ENCODE results near the gene IDH2. TPM values are rescaled to one million over a fixed set of nuclear protein-coding genes. Genes with fewer than 3 reads are reported as not detected.
A peak's percentile ranks its signal among the peaks of the same experiment; 100 is the strongest.

The IDH2 gene
- total and polyA plus RNA-seq, 10 of the 15 experiments (the other 5 are each of a cell fraction or from before 2014, with no cell fraction given), result 2.3 to 358 (median 242) TPM

DNA sequence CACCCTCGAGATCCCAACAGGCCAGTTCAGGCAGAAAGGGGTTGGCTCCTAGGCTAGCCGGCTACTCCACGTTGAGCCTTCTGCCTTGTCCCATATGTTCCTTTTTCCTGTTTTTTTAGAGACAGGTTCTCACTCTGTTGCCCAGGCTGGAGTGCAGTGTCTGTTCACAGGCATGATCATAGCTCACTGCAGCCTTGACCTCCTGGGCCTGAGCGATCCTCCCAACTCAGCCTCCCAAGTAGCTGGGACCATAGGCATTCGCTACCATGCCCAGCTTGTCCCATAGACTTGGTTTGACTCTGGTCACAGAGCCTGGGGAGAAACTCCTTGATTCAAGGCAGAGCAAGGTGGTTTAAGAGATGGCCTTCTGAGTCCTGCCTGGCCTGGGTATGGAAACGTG is 68.8 kb downstream of the IDH2 start:
- in situ Hi-C loops (cut with MboI) (no loop called here), intact Hi-C loops (cut with micrococcal nuclease; ENCODE audit: unreplicated experiment) (loop anchor here (5.0 kb wide), 1 partner anchor 39 kb away; no protein-coding TSS in a partner anchor)
- H3K4me1 ChIP-seq (ENCODE audit: control insufficient read depth, insufficient read depth, low read length), result peaks cover 58% of the 10 kb centered on the region
- no peaks in the 10 kb centered on the region for H4K20me1 ChIP-seq (ENCODE audit: control insufficient read depth, insufficient read depth)
- no peak overlapping the region for H3K9ac ChIP-seq (ENCODE audit: control insufficient read depth, insufficient read depth, low read length)
- FAIRE-seq, result no peak
- SMC1A ChIA-PET (ENCODE audit: uncharacterized antibody, unreplicated experiment), result interaction anchor here (0.9 to 12.0 kb wide), 5 partner anchors 11 to 62 kb away, joined by 3 to 224 read pairs (median 3); partner anchors contain the start of gene ZNF710
- no peak overlapping the region for H3K4me3 ChIP-seq
- H2AFZ ChIP-seq (ENCODE audit: control insufficient read depth, low read depth, low read length), result no peak overlapping the region
- POLR2A ChIA-PET, result interaction anchor here (1.0 to 7.5 kb wide), 3 partner anchors 27 to 67 kb away, joined by 3 to 56 read pairs (median 6); no protein-coding TSS in a partner anchor
- RAD21 ChIA-PET (ENCODE audit: unreplicated experiment), result interaction anchor here (0.5 to 4.9 kb wide), 3 partner anchors 8 to 30 kb away, joined by 3 to 39 read pairs (median 6); no protein-coding TSS in a partner anchor
- peaks cover 0 to 4% of the 10 kb centered on the region in 2 experiments; a peak in 3 of 4 replicates for H3K36me3 ChIP-seq (ENCODE audit: control insufficient read depth in 2 of 2, insufficient read depth in 2 of 2, low read length in 1 of 2)
- no peak for ATAC-seq
- no peaks in the 10 kb centered on the region; the same call in 1 of the 3 replicates for H3K9me3 ChIP-seq (replicated peaks; ENCODE audit: control insufficient read depth, insufficient read depth, low read length)
- DNase-seq (ENCODE audit: low read depth, low spot score), result no peak
- 87% methylated on average over 6 of the region's 6 CpGs for WGBS (ENCODE audit: insufficient coverage, insufficient replicate concordance, low lambda C conversion rate, missing lambda C conversion rate)
- no TSS peak for BruUV-seq (replicated peaks)
- CTCF ChIA-PET, result interaction anchor here (0.6 to 3.4 kb wide), 7 partner anchors 11 to 65 kb away, joined by 3 to 15 read pairs (median 4); no protein-coding TSS in a partner anchor
- H3K79me2 ChIP-seq (ENCODE audit: control insufficient read depth, insufficient read depth, low read length), result peaks cover 63% of the 10 kb centered on the region
- H3K27me3 ChIP-seq (replicated peaks in 1 of 2; ENCODE audit: control insufficient read depth in 2 of 2, insufficient read depth in 2 of 2, low read length in 1 of 2), result no peaks in the 10 kb centered on the region
- peak overlapping the region; percentile 55 for H3K27ac ChIP-seq (ENCODE audit: control insufficient read depth, insufficient read depth)
- H3K4me2 ChIP-seq (ENCODE audit: control insufficient read depth, insufficient read depth), result peak overlapping the region; percentile 54
- TF ChIP-seq POLR2AphosphoS2 (IDR thresholded peaks at IDR 0.05; ENCODE audit: low read depth, low read length), result no peak
- TF ChIP-seq CHD2 (IDR thresholded peaks at IDR 0.05; ENCODE audit: borderline replicate concordance, low read depth, low read length), result no peak
- TF ChIP-seq CREB1 (IDR thresholded peaks at IDR 0.05; ENCODE audit: low read depth), result no peak
- TF ChIP-seq MXI1 (IDR thresholded peaks at IDR 0.05; ENCODE audit: low read depth, low read length), result no peak
- TF ChIP-seq, protein P1, sequence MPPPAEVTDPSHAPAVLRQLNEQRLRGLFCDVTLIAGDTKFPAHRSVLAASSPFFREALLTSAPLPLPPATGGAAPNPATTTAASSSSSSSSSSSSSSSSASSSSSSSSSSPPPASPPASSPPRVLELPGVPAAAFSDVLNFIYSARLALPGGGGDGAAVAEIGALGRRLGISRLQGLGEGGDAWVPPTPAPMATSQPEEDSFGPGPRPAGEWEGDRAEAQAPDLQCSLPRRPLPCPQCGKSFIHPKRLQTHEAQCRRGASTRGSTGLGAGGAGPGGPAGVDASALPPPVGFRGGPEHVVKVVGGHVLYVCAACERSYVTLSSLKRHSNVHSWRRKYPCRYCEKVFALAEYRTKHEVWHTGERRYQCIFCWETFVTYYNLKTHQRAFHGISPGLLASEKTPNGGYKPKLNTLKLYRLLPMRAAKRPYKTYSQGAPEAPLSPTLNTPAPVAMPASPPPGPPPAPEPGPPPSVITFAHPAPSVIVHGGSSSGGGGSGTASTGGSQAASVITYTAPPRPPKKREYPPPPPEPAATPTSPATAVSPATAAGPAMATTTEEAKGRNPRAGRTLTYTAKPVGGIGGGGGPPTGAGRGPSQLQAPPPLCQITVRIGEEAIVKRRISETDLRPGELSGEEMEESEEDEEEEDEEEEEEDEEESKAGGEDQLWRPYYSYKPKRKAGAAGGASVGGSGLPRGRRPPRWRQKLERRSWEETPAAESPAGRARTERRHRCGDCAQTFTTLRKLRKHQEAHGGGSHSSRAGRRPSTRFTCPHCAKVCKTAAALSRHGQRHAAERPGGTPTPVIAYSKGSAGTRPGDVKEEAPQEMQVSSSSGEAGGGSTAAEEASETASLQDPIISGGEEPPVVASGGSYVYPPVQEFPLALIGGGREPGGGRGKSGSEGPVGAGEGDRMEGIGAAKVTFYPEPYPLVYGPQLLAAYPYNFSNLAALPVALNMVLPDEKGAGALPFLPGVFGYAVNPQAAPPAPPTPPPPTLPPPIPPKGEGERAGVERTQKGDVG (CRISPR knock-in tag; IDR thresholded peaks at IDR 0.05), result no peak
- TF ChIP-seq NR2C2 (IDR thresholded peaks at IDR 0.05; ENCODE audit: borderline replicate concordance, control insufficient read depth, insufficient read length, low read depth), result no peak
- TF ChIP-seq BHLHE40 (IDR thresholded peaks at IDR 0.05; ENCODE audit: borderline replicate concordance in 1 of 2, low read depth in 2 of 2, low read length in 1 of 2), result no peak
- TF ChIP-seq EED (IDR thresholded peaks at IDR 0.05; ENCODE audit: low read depth), result no peak
- TF ChIP-seq, protein P2, sequence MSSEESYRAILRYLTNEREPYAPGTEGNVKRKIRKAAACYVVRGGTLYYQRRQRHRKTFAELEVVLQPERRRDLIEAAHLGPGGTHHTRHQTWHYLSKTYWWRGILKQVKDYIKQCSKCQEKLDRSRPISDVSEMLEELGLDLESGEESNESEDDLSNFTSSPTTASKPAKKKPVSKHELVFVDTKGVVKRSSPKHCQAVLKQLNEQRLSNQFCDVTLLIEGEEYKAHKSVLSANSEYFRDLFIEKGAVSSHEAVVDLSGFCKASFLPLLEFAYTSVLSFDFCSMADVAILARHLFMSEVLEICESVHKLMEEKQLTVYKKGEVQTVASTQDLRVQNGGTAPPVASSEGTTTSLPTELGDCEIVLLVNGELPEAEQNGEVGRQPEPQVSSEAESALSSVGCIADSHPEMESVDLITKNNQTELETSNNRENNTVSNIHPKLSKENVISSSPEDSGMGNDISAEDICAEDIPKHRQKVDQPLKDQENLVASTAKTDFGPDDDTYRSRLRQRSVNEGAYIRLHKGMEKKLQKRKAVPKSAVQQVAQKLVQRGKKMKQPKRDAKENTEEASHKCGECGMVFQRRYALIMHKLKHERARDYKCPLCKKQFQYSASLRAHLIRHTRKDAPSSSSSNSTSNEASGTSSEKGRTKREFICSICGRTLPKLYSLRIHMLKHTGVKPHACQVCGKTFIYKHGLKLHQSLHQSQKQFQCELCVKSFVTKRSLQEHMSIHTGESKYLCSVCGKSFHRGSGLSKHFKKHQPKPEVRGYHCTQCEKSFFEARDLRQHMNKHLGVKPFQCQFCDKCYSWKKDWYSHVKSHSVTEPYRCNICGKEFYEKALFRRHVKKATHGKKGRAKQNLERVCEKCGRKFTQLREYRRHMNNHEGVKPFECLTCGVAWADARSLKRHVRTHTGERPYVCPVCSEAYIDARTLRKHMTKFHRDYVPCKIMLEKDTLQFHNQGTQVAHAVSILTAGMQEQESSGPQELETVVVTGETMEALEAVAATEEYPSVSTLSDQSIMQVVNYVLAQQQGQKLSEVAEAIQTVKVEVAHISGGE (CRISPR knock-in tag; IDR thresholded peaks at IDR 0.05), result no peak
- TF ChIP-seq STAT3 (IDR thresholded peaks at IDR 0.05; ENCODE audit: low read depth, low read length), result no peak
- TF ChIP-seq NKRF (conservative IDR thresholded peaks at IDR 0.05), result no peak
- no peak for TF ChIP-seq SRF (IDR thresholded peaks at IDR 0.05; ENCODE audit: low read depth in 2 of 2, low read length in 2 of 2)

Data from GM12878 (cell line).